Measurements from ENCODE around the gene NAPSA. TPM values are rescaled to one million over a fixed set of nuclear protein-coding genes. Genes with fewer than 3 reads are reported as not detected.
"Not testable (repeated sequence)": the region's sequence is repeated elsewhere in the genome, so short reads cannot be mapped to it uniquely, and the experiment has no call there.

The NAPSA gene
- total RNA-seq, 1 donor, result not detected

DNA sequence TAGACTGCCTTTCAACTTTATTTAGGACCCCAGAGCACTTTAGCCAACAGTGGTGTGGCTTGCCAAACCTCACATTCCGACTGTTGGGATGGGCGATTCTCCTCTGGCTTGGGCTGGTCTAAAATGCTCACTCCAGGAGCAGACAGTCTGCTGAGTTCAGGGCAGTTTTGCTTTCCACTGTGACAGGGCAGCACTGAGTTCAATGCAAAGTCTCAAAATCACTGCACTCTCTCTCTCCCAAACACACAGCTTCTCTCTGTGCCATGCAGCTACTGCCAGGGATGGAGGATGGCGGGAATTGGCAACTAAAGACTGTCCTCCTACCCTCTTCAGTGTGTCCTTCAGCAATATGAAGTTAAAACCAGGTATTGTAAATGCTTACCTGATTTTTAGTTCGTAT is 13.2 kb downstream of the NAPSA start:
- TF ChIP-seq, protein P1, sequence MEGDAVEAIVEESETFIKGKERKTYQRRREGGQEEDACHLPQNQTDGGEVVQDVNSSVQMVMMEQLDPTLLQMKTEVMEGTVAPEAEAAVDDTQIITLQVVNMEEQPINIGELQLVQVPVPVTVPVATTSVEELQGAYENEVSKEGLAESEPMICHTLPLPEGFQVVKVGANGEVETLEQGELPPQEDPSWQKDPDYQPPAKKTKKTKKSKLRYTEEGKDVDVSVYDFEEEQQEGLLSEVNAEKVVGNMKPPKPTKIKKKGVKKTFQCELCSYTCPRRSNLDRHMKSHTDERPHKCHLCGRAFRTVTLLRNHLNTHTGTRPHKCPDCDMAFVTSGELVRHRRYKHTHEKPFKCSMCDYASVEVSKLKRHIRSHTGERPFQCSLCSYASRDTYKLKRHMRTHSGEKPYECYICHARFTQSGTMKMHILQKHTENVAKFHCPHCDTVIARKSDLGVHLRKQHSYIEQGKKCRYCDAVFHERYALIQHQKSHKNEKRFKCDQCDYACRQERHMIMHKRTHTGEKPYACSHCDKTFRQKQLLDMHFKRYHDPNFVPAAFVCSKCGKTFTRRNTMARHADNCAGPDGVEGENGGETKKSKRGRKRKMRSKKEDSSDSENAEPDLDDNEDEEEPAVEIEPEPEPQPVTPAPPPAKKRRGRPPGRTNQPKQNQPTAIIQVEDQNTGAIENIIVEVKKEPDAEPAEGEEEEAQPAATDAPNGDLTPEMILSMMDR (IDR thresholded peaks at IDR 0.05; ENCODE audit: insufficient read depth, low read length), result no peak
- no peak overlapping the region for H3K4me3 ChIP-seq (ENCODE audit: low read depth, low read length)
- no peak for DNase-seq (ENCODE audit: low read depth)

DNA sequence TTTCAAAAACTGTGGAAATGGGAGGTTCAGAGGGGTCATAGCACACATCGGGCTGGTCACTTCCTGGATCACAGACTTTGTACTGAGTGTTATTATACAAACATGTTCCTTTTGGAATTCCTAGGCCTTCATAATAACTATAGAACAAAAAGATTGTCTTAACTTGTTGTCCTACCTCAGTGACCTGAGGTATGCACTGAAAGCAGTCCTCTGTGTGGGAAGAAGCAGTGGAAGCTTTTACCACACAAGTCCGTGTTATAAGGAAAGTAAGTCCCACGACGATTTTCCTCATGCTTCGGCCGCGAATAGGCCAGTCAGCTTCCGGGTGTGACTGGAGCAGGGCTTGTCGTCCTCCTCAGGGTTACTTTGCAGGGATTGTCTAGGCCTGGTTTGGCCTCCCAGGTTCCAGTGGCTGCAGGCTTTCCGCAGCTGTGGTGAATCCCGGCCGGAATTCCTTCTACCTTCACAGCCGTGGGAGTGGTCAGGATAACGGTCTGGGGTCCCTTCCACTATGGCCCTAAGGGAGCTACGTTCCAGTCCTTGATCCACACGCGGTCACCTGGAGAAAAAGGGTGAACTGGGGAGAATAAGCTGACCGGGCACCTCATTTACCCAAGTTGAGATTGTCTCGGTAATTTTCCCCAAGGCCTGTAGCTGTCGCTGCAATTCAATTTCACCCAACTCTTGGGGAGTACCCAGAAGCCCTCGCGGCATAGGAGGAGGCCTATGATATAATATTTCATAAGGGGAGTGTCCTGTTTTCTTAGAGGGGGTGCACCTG is 16.0 kb downstream of the NAPSA start:
- TF ChIP-seq, protein P1 (IDR thresholded peaks at IDR 0.05; ENCODE audit: insufficient read depth, low read length), result no peak
- DNase-seq (ENCODE audit: low read depth), result no peak

DNA sequence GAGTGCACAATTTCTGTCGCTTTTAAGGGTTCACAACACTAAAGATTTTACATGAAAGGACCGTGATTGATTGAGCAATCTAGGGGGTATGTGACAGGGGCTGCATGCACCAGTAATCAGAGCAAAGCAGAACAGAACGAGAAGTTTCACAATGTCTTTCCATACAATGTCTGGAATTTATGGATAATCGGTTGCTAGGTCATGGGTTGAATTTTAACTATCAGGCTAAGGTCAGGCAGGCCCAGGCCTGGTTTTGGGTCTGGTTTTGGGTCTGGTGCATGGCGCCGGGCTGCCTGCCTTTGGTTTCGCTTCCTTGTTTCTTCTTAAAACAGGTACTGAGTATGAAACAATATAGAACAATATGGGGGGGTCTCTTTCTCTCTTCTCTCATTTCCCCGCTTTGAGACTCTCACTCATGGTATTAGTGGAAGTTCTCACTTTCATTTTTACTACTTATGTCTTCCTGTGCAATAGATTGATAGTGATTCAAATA is 18.3 kb downstream of the NAPSA start:
- not testable (repeated sequence) for H3K4me3 ChIP-seq (ENCODE audit: low read depth, low read length); DNase-seq (ENCODE audit: low read depth)

More for the DNA sequence above, 16.0 kb downstream of the NAPSA start:
- H3K4me3 ChIP-seq (ENCODE audit: low read depth, low read length), result no peak overlapping the region

DNA sequence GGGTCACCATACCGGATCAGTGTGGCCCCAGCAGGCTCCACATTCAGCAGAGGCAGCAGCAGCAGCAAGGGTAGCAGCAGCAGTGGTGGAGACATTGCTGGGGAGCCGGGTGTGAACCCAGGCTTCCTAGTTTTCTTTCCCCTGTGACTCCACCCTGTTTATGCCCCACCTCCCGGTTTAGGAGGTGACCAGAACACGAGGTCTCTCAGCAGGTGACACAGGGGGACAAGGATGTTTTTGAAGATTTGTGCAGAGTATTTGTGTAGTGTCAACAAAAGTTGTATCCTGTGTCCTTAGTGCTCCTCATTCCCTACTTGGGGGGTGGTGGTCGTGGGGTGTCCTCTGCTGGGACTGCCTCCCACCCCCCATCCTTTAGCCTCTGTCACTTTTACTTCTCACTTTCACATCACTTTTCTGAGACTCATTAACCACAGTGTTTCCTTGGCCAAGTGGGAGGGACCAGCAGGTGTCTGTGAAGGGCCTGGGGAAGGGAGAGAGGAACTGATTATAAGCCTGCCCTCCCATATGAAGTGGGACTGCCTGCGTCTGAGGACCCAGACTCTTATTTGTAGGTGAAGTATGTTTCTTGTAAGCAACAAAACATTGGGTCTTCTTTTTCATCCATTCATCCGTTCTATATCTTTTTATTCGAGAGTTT is 20.6 kb downstream of the NAPSA start:
- TF ChIP-seq, protein P1 (IDR thresholded peaks at IDR 0.05; ENCODE audit: insufficient read depth, low read length), result no peak
- H3K4me3 ChIP-seq (ENCODE audit: low read depth, low read length), result no peak overlapping the region
- DNase-seq (ENCODE audit: low read depth), result no peak

DNA sequence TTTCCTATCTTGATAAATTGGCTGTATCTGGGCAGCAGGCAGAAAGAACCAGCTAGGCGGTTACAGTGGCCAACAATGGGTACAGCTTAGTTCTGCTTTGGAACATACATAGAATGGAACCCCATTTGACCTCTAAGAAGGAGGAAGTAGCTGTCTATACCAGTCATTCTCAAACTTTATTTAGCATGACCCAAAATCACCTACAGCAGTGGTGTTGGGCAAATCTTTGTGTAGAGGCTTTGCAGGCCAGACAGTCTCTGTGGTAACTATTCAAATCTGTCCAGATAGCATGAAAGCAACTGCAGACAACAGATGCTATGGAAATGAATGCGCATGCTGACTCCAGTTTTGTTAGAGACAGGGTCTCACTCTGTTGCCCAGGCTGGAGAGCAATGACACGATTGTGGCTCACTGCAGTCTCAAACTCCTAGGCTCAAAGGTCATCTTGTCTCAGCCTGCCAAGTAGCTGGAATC is 24.3 kb downstream of the NAPSA start:
- H3K4me3 ChIP-seq (ENCODE audit: low read depth, low read length), result no peak overlapping the region
- TF ChIP-seq, protein P1 (IDR thresholded peaks at IDR 0.05; ENCODE audit: insufficient read depth, low read length), result no peak
- no peak for DNase-seq (ENCODE audit: low read depth)

DNA sequence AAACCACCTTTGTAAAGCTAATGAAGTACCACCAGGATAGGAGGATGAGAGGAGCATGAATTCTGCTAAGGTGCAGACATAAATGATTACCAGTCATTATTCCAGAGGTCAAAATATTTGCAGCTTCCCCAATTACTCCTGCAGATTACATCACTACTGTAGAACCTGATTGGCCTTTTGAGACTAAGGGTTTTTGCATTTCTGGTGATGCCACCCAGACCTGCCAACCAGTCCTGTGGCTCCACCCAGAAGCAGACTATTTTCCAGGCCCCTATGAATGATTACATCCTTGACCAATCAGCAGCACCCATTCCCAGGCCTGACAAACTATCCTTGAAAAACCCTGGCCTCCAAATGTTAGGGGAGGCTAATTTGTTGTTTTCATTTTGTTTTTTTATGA is 25.1 kb downstream of the NAPSA start:
- no peak overlapping the region for H3K4me3 ChIP-seq (ENCODE audit: low read depth, low read length)

DNA sequence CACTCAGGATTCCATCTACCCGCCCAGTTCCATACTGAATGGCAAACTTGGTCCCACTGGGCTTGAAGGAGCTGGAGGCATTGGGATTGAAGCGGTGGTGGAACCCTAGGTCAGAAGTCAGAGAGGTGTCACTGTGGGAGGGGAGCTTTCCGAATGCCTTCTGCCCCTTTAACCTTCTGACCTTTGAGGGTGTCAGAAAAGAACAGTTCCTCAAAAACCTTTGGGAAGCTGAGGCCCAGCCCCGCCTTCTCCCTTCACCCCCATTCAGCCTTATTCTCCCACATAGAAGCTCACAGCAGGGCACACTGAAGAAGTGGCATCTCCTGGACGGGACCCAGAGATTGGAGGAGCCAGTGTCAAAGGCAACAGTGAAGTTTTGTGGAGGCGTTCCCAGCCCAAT is 28.4 kb downstream of the NAPSA start:
- not testable (repeated sequence) for H3K4me3 ChIP-seq (ENCODE audit: low read depth, low read length); DNase-seq (ENCODE audit: low read depth)

More for the DNA sequence above, 25.1 kb downstream of the NAPSA start:
- TF ChIP-seq, protein P1 (IDR thresholded peaks at IDR 0.05; ENCODE audit: insufficient read depth, low read length), result no peak
- DNase-seq (ENCODE audit: low read depth), result no peak

Measured in fibroblast of the aortic adventitia (primary cell).